AG04450 (cell line): ENCODE results near the gene FAM210A. TPM values are rescaled to one million over a fixed set of nuclear protein-coding genes. Genes with fewer than 3 reads are reported as not detected.

Source experiments
- CTCF ChIA-PET: fragments of 300-600, 350-600 bp; formaldehyde crosslinking; extraction: SDS; loops from one replicate; lab custom pipeline; 2022; ENCODE audit warnings: antibody characterized with exemption, inconsistent platforms; lab: Charles Lee
- POLR2A ChIA-PET: fragments of 350-600 bp; formaldehyde crosslinking; extraction: SDS; loops from one replicate; lab custom pipeline; 2021; ENCODE audit warnings: antibody characterized with exemption, inconsistent platforms; lab: Yijun Ruan, JAX
- DNase-seq: peaks from one replicate; pipeline ENCODE4 v3.0.0-alpha.2; 2011; ENCODE audit warnings: low read depth, low spot score
- H3K27ac ChIP-seq: one replicate; pipeline ENCODE4 v1.5.1; 2012; ENCODE audit warnings: low read depth, low read length, control low read depth
- H3K27me3 ChIP-seq: one replicate; pipeline ENCODE4 v1.6.0; 2012; ENCODE audit warnings: low read length; ENCODE audit not compliant: control insufficient read depth, insufficient read depth
- H3K4me3 ChIP-seq: 2 replicates; pipeline ENCODE4 v1.5.1; 2011; ENCODE audit warnings: mild to moderate bottlenecking, low read depth, low read length, control low read depth
- H3K9me3 ChIP-seq: 2 replicates; pipeline ENCODE4 v1.5.1; 2012; ENCODE audit warnings: low read length; ENCODE audit not compliant: control insufficient read depth, insufficient read depth
- CTCF ChIP-seq: IDR thresholded peaks from 2 replicates; pipeline ENCODE4 v1.5.1; 2011; ENCODE audit warnings: low read depth, low read length, control low read depth, inconsistent platforms
- polyA plus RNA-seq: library from polyadenylated mRNA; depleted of rRNA; stranded (reverse); fragments of >200 nt; gene quantifications from 2 replicates; pipeline ENCODE4 v1.2.3, GENCODE V29; 2011

FAM210A gene
- polyA plus RNA-seq, 1 experiment = 12.9 TPM

GRCh38 chr18:13647761-13648160, 78.6 kb downstream of the FAM210A start:
- no peak overlapping the region for H3K27ac ChIP-seq
- TF ChIP-seq CTCF = no peak
- H3K9me3 ChIP-seq = no peaks in the 10 kb centered on the region; the same call in 1 of the 2 replicates
- POLR2A ChIA-PET = interaction anchor here (0.6 kb wide), 1 partner anchor 79 kb away, joined by 3 read pairs; the partner anchor contains the start of genes FAM210A and RNMT
- DNase-seq = no peak
- H3K4me3 ChIP-seq = no peak overlapping the region
- CTCF ChIA-PET = no interaction called here
- peaks cover 7% of the 10 kb centered on the region for H3K27me3 ChIP-seq

GRCh38 chr18:13646633-13647032, 79.7 kb downstream of the FAM210A start:
- H3K9me3 ChIP-seq = peaks cover 6% of the 10 kb centered on the region; the same call in 1 of the 2 replicates
- DNase-seq = no peak
- peaks cover 15% of the 10 kb centered on the region for H3K27me3 ChIP-seq
- TF ChIP-seq CTCF = no peak
- ChIA-PET POLR2A (no interaction called here), CTCF (no interaction called here)
- H3K27ac ChIP-seq = no peak overlapping the region
- no peak overlapping the region for H3K4me3 ChIP-seq

GRCh38 chr18:13645093-13645492, 81.3 kb downstream of the FAM210A start:
- TF ChIP-seq CTCF = no peak

GRCh38 chr18:13643261-13643751, 83.1 kb downstream of the FAM210A start:
- CTCF ChIA-PET = no interaction called here
- no peak overlapping the region for H3K4me3 ChIP-seq
- no peak for TF ChIP-seq CTCF
- POLR2A ChIA-PET = no interaction called here
- peaks cover 18% of the 10 kb centered on the region for H3K27me3 ChIP-seq
- peaks cover 6% of the 10 kb centered on the region; the same call in 1 of the 2 replicates for H3K9me3 ChIP-seq
- no peak for DNase-seq
- H3K27ac ChIP-seq = no peak overlapping the region

More at GRCh38 chr18:13645093-13645492, 81.3 kb downstream of the FAM210A start:
- Histone ChIP-seq H3K9me3 (peaks cover 6% of the 10 kb centered on the region; the same call in 1 of the 2 replicates), H3K4me3 (no peak overlapping the region), H3K27me3 (peaks cover 24% of the 10 kb centered on the region), H3K27ac (no peak overlapping the region)
- CTCF ChIA-PET = no interaction called here
- POLR2A ChIA-PET = no interaction called here
- DNase-seq = no peak

- no peak for TF ChIP-seq CTCF
- Histone ChIP-seq H3K9me3 (peaks cover 6% of the 10 kb centered on the region; the same call in 1 of the 2 replicates), H3K4me3 (no peak overlapping the region), H3K27me3 (peaks cover 21% of the 10 kb centered on the region), H3K27ac (no peak overlapping the region)
- POLR2A ChIA-PET = no interaction called here
- CTCF ChIA-PET = no interaction called here
- DNase-seq = no peak
Measured at GRCh38 chr18:13642440-13642827, 83.9 kb downstream of the FAM210A start.
